GM12878 (cell line): Measurements from ENCODE around the gene TOMM22. TPM values are rescaled to one million over a fixed set of nuclear protein-coding genes. Genes with fewer than 3 reads are reported as not detected.

Experiments
- ATAC-seq: fragments of 200-7000 bp; cut with Tn5 transposase; 3 replicates; pipeline ENCODE4 v1.9.1; 2020; ENCODE audit warnings: mild to moderate bottlenecking, moderate library complexity
- BruUV-seq: library from RNA; stranded (reverse); fragments of 400-500 nt; replicated peaks from 2 replicates; lab custom pipeline; 2021; lab: Mats Ljungman, UMichigan
- CTCF ChIA-PET: fragments of 300-600 bp; sonication (Branson Sonifier 250); formaldehyde crosslinking; extraction: SDS; loops from one replicate; lab custom pipeline; 2021; ENCODE audit warnings: inconsistent platforms; lab: Yijun Ruan, JAX
- POLR2A ChIA-PET: fragments of 350-600 bp; formaldehyde crosslinking; extraction: SDS; loops from one replicate; lab custom pipeline; 2021; ENCODE audit warnings: inconsistent platforms; lab: Charles Lee
- RAD21 ChIA-PET: fragments of 300-600 bp; sonication (Branson Sonifier 250); formaldehyde crosslinking; loops from one replicate; lab custom pipeline; 2023; ENCODE audit warnings: antibody characterized with exemption; ENCODE audit not compliant: unreplicated experiment; lab: Charles Lee
- SMC1A ChIA-PET: fragments of 300-600 bp; sonication (Branson Sonifier 250); formaldehyde crosslinking; loops from one replicate; lab custom pipeline; 2023; ENCODE audit not compliant: unreplicated experiment, uncharacterized antibody; lab: Charles Lee
- DNase-seq: peaks from one replicate; pipeline ENCODE4 v3.0.0-alpha.2; 2011; ENCODE audit warnings: low read depth, low spot score
- FAIRE-seq: peaks from 3 replicates; lab custom pipeline; 2011; peaks lifted over from hg19 to GRCh38; lab: Jason Lieb, UNC
- H2AFZ ChIP-seq: 2 replicates; pipeline ENCODE4 v1.6.0; 2011; ENCODE audit warnings: low read depth, low read length, control low read depth; ENCODE audit not compliant: control insufficient read depth
- H3K27ac ChIP-seq: 2 replicates; pipeline ENCODE4 v1.5.1; 2011; ENCODE audit warnings: control low read depth; ENCODE audit not compliant: control insufficient read depth, insufficient read depth
- H3K27me3 ChIP-seq, 2 experiments: replicated peaks in 1 of 2; 2 replicates each; pipeline versions ENCODE4 v1.6.0 to v1.6.1; 2011; ENCODE audit warnings: low read length in 1 of 2; ENCODE audit not compliant: control insufficient read depth in 2 of 2, insufficient read depth in 2 of 2
- H3K36me3 ChIP-seq, 2 experiments: 2 replicates each; pipeline ENCODE4 v1.5.1; 2011; ENCODE audit warnings: low read length in 1 of 2; ENCODE audit not compliant: control insufficient read depth in 2 of 2, insufficient read depth in 2 of 2
- H3K4me1 ChIP-seq: 2 replicates; pipeline ENCODE4 v1.6.1; 2011; ENCODE audit warnings: mild to moderate bottlenecking, low read length, moderate library complexity, mixed read lengths; ENCODE audit not compliant: control insufficient read depth, insufficient read depth
- H3K4me2 ChIP-seq: 2 replicates; pipeline ENCODE4 v1.6.0; 2011; ENCODE audit warnings: control low read depth; ENCODE audit not compliant: control insufficient read depth, insufficient read depth
- H3K4me3 ChIP-seq: fragments of 200-600 bp; sonication (generic); 2 replicates; pipeline ENCODE4 v1.5.1; 2016
- H3K79me2 ChIP-seq: 2 replicates; pipeline ENCODE4 v1.6.0; 2011; ENCODE audit warnings: low read length; ENCODE audit not compliant: control insufficient read depth, insufficient read depth
- H3K9ac ChIP-seq: 2 replicates; pipeline ENCODE4 v1.8.0; 2011; ENCODE audit warnings: low read length, control low read depth, mixed read lengths; ENCODE audit not compliant: control insufficient read depth, insufficient read depth
- H3K9me3 ChIP-seq: replicated peaks from 3 replicates; pipeline ENCODE4 v1.5.1; 2011; ENCODE audit warnings: mild to moderate bottlenecking, low read length; ENCODE audit not compliant: control insufficient read depth, insufficient read depth
- H4K20me1 ChIP-seq: 2 replicates; pipeline ENCODE4 v1.6.0; 2011; ENCODE audit not compliant: control insufficient read depth, insufficient read depth
- NKRF ChIP-seq: fragments of 450-650 bp; conservative IDR thresholded peaks from 2 replicates; pipeline ENCODE4 v1.6.1; 2017; ENCODE audit warnings: mild to moderate bottlenecking, moderate library complexity
- PML ChIP-seq: IDR thresholded peaks from 2 replicates; pipeline ENCODE4 v1.6.1; 2012; ENCODE audit warnings: low read length, inconsistent platforms
- POLR2A ChIP-seq: IDR thresholded peaks from 2 replicates; pipeline ENCODE4 v1.6.1; 2011; ENCODE audit warnings: low read depth, mild to moderate bottlenecking, low read length
- POLR2AphosphoS5 ChIP-seq: IDR thresholded peaks from 2 replicates; pipeline ENCODE4 v1.6.1; 2011; ENCODE audit warnings: mild to moderate bottlenecking, low read length, inconsistent platforms
- RAD21 ChIP-seq: IDR thresholded peaks from 2 replicates; pipeline ENCODE4 v1.6.1; 2011; ENCODE audit warnings: mild to moderate bottlenecking, low read depth, low read length, moderate library complexity; ENCODE audit not compliant: insufficient read depth
- SMC3 ChIP-seq: IDR thresholded peaks from 2 replicates; pipeline ENCODE4 v1.6.1; 2011; ENCODE audit warnings: low read length, improper control_type of control experiment, borderline replicate concordance
- STAT1 ChIP-seq: fragments of 450-650 bp; conservative IDR thresholded peaks from 2 replicates; pipeline ENCODE4 v1.6.1; 2014; ENCODE audit warnings: antibody characterized with exemption, mild to moderate bottlenecking
- STAT3 ChIP-seq: IDR thresholded peaks from 2 replicates; pipeline ENCODE4 v1.6.1; 2011; ENCODE audit warnings: low read depth, low read length, improper control_type of control experiment
- TCF7 ChIP-seq: IDR thresholded peaks from 2 replicates; pipeline ENCODE4 v1.6.1; 2014; ENCODE audit warnings: antibody characterized with exemption, borderline replicate concordance
- ZBTB33 ChIP-seq: fragments of 450-650 bp; IDR thresholded peaks from 2 replicates; pipeline ENCODE4 v1.6.1; 2017; ENCODE audit warnings: mild to moderate bottlenecking
- ZNF207 ChIP-seq: fragments of 450-650 bp; IDR thresholded peaks from 2 replicates; pipeline ENCODE4 v1.6.1; 2014; ENCODE audit warnings: antibody characterized with exemption, mild to moderate bottlenecking, borderline replicate concordance
- WGBS: methylation state at CpG from one replicate; pipeline ENCODE4 v1.1.6; 2016; ENCODE audit warnings: low lambda C conversion rate; ENCODE audit not compliant: insufficient replicate concordance, insufficient coverage; ENCODE audit errors: missing lambda C conversion rate; 5-methylcytosine and 5-hydroxymethylcytosine counted together
- in situ Hi-C: fragments of 300-500 bp; cut with MboI; formaldehyde crosslinking; loops from 9 replicates; pipeline ENCODE4 v1.14.3; 2018; ENCODE audit warnings: mixed read lengths
- intact Hi-C: fragments of 100-400 bp; cut with micrococcal nuclease; formaldehyde crosslinking; loops from one replicate; pipeline ENCODE4 v1.14.2; 2022; ENCODE audit not compliant: unreplicated experiment
- polyA plus RNA-seq, 11 experiments: library from polyadenylated mRNA; depleted of rRNA in 4 of 11; unstranded in 6 of 11; stranded (reverse) in 5 of 11; fragments of >200 nt; fragmentation: Nextera tagmentation in 4 of 11; fragmentation: Illumina TruSeq in 1 of 11; extraction: Ambion mirVana in 4 of 11; extraction: Trizol in 1 of 11; gene quantifications; 1 replicate in 1 of 11; 2 replicates in 10 of 11; pipeline versions ENCODE4 v1.2.1 to v1.2.3, GENCODE V29; 2011 to 2016; ENCODE audit warnings: inconsistent platforms in 2 of 11, missing spikeins in 2 of 11, low read depth in 1 of 11
- total RNA-seq, 4 experiments: library from RNA; depleted of rRNA in 3 of 4; stranded (reverse); fragments of >200 nt in 3 of 4; fragmentation: Illumina TruSeq in 1 of 4; extraction: Trizol in 1 of 4; gene quantifications; 2 replicates each; pipeline versions ENCODE4 v1.2.1 to v1.2.3, GENCODE V29; 2013 to 2021

The TOMM22 gene
- total and polyA plus RNA-seq, 10 of the 15 experiments (the other 5 are each of a cell fraction or from before 2014, with no cell fraction given): 37.6 to 197 (median 94.9) TPM

GRCh38 chr22:38733329-38733723, 51.6 kb downstream of the TOMM22 start (continued):
- TF ChIP-seq TCF7: no peak
- no peak for TF ChIP-seq ZNF207
- no peak for TF ChIP-seq PML
- no peak for TF ChIP-seq NKRF
- TF ChIP-seq POLR2AphosphoS5: peak; percentile 16; the same call in 1 of the 2 replicates
- TF ChIP-seq RAD21: peak; percentile 50; the same call in 1 of the 2 replicates
- TF ChIP-seq POLR2A: peak; percentile 53
- no peak for TF ChIP-seq STAT3
- peak; percentile 48; the same call in 1 of the 2 replicates for TF ChIP-seq SMC3

- Histone ChIP-seq H4K20me1 (peaks cover 2% of the 10 kb centered on the region; the same call in 1 of the 2 replicates), H3K79me2 (no peaks in the 10 kb centered on the region), H2AFZ (no peak overlapping the region), H3K4me1 (no peaks in the 10 kb centered on the region), H3K27ac (no peak overlapping the region), H3K27me3 (no peaks in the 10 kb centered on the region), H3K4me3 (no peak overlapping the region), H3K9me3 (no peaks in the 10 kb centered on the region), H3K36me3 (peaks cover 32 to 65% of the 10 kb centered on the region in 2 experiments), H3K9ac (no peak overlapping the region), H3K4me2 (no peak overlapping the region)
- SMC1A ChIA-PET: interaction anchor here (1.3 kb wide), 1 partner anchor 17 kb away, joined by 5 read pairs; no protein-coding TSS in a partner anchor
- in situ Hi-C loops: no loop called here
- ATAC-seq (peak; percentile 14), FAIRE-seq (no peak), DNase-seq (no peak)
- CTCF ChIA-PET: interaction anchor here (1.0 to 3.7 kb wide), 11 partner anchors 9 to 682 kb away, joined by 3 to 26 read pairs (median 5); no protein-coding TSS in a partner anchor
- TF ChIP-seq ZBTB33: no peak
- TF ChIP-seq POLR2A: peak; percentile 61
- TF ChIP-seq PML: peak; percentile 63
- TF ChIP-seq STAT1: no peak
- intact Hi-C loops: no loop called here
- WGBS: 79% methylated on average over 8 of the region's 8 CpGs
- BruUV-seq: no TSS peak
- RAD21 ChIA-PET: interaction anchor here (0.9 to 1.8 kb wide), 2 partner anchors 32 to 270 kb away, joined by 3 to 4 read pairs; no protein-coding TSS in a partner anchor
- POLR2A ChIA-PET: interaction anchor here (0.6 to 1.3 kb wide), 2 partner anchors 19 to 513 kb away, joined by 3 read pairs; no protein-coding TSS in a partner anchor
Measured at GRCh38 chr22:38733724-38734381, 52.1 kb downstream of the TOMM22 start.
